Kidney epithelial cell (primary cell): Measurements from ENCODE around the gene MARK4. TPM values are rescaled to one million over a fixed set of nuclear protein-coding genes. Genes with fewer than 3 reads are reported as not detected.

Experiments used
- DNase-seq: peaks from one replicate; pipeline ENCODE4 v3.0.0-alpha.2; 2010; ENCODE audit warnings: low read depth
- H3K27me3 ChIP-seq: 2 replicates; pipeline ENCODE4 v1.6.0; 2011; ENCODE audit warnings: low read length; ENCODE audit not compliant: control insufficient read depth, insufficient read depth
- H3K36me3 ChIP-seq: 2 replicates; pipeline ENCODE4 v1.5.1; 2011; ENCODE audit warnings: low read length; ENCODE audit not compliant: control insufficient read depth, insufficient read depth
- H3K4me3 ChIP-seq: 2 replicates; pipeline ENCODE4 v1.5.1; 2011; ENCODE audit warnings: low read depth, mild to moderate bottlenecking, control low read depth, low read length
- CTCF ChIP-seq: IDR thresholded peaks from 2 replicates; pipeline ENCODE4 v1.5.1; 2011; ENCODE audit warnings: mild to moderate bottlenecking, moderate library complexity, low read length, control low read depth, inconsistent platforms; ENCODE audit not compliant: insufficient read depth, poor library complexity, severe bottlenecking
- total RNA-seq: library from RNA; depleted of rRNA; stranded (reverse); fragments of >200 nt; gene quantifications from 2 replicates; pipeline ENCODE4 v1.2.3, GENCODE V29; 2015

The MARK4 gene
- total RNA-seq, 1 donor from 2014 or later = 21.9 TPM

GRCh38 chr19:45256836-45257235, 5.8 kb downstream of the MARK4 start:
- no peaks in the 10 kb centered on the region for H3K27me3 ChIP-seq
- no peak overlapping the region for H3K4me3 ChIP-seq
- no peaks in the 10 kb centered on the region for H3K36me3 ChIP-seq
- no peak for DNase-seq
- TF ChIP-seq CTCF = no peak

- DNase-seq = no peak
- no peaks in the 10 kb centered on the region for H3K36me3 ChIP-seq
- TF ChIP-seq CTCF = no peak
- H3K27me3 ChIP-seq = no peaks in the 10 kb centered on the region
- H3K4me3 ChIP-seq = no peak overlapping the region
Observed at GRCh38 chr19:45258862-45259261, 7.8 kb downstream of the MARK4 start.

DNA sequence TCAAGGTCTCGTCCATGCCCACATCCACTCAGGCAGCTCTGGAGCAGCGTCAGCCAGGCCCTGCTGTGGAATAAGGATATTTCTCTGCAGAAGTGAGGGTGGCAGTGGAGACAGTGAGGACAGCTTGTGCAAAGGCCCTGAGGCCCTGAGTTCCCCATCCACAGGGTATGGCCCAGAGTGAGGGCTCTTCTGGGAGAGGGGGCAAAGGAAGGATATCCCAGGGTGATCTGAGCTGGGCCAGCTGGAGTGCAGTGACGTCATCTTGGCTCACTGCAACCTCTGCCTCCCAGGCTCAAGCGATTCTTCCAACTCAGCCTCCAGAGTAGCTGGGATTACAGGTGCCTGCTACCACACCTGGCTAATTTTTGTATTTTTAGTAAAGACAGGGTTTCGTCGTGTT, 11.5 kb downstream of the MARK4 start:
- no peak for TF ChIP-seq CTCF
- no peak for DNase-seq
- no peaks in the 10 kb centered on the region for H3K27me3 ChIP-seq
- H3K4me3 ChIP-seq = no peak overlapping the region
- no peaks in the 10 kb centered on the region for H3K36me3 ChIP-seq

DNA sequence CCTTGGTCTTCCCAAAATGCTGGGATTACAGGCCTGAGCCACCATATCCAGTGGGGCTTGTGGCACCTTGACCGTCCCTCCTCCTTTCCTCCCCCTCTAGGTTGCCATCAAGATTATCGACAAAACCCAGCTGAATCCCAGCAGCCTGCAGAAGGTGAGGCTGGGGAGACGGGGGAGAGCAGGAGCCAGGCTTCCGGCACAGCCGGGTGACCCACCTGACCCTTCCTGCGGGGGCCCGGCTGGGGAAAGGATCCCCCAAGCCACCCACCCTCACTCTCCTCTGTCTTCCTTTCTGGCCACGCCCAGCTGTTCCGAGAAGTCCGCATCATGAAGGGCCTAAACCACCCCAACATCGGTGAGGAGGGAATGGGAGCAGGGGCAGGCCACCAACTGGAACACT, 11.9 kb downstream of the MARK4 start:
- no peak for DNase-seq
- TF ChIP-seq CTCF = no peak
- Histone ChIP-seq H3K36me3 (no peaks in the 10 kb centered on the region), H3K27me3 (no peaks in the 10 kb centered on the region), H3K4me3 (no peak overlapping the region)

GRCh38 chr19:45264781-45265317, 13.8 kb downstream of the MARK4 start:
- H3K4me3 ChIP-seq = no peak overlapping the region
- TF ChIP-seq CTCF = no peak
- no peaks in the 10 kb centered on the region for H3K27me3 ChIP-seq
- no peaks in the 10 kb centered on the region for H3K36me3 ChIP-seq
- DNase-seq = no peak

GRCh38 chr19:45265375-45265774, 14.3 kb downstream of the MARK4 start:
- H3K27me3 ChIP-seq = no peaks in the 10 kb centered on the region
- TF ChIP-seq CTCF = no peak
- DNase-seq = no peak

More at GRCh38 chr19:45265375-45265774, 14.3 kb downstream of the MARK4 start:
- H3K36me3 ChIP-seq = no peaks in the 10 kb centered on the region
- H3K4me3 ChIP-seq = no peak overlapping the region
